H1 (cell line): Measurements from ENCODE around the gene NECTIN3. TPM values are rescaled to one million over a fixed set of nuclear protein-coding genes. Genes with fewer than 3 reads are reported as not detected.

Experiments used
- CTCF ChIA-PET: fragments of 300-600 bp; sonication (Branson Sonifier 250); formaldehyde crosslinking; loops from one replicate; lab custom pipeline; 2021; ENCODE audit not compliant: partially characterized antibody; lab: Charles Lee
- POLR2A ChIA-PET: fragments of 300-600 bp; sonication (Branson Sonifier 250); formaldehyde crosslinking; loops from one replicate; lab custom pipeline; 2021; ENCODE audit warnings: inconsistent platforms; ENCODE audit not compliant: partially characterized antibody; lab: Charles Lee
- DNase-seq, 2 experiments: peaks; one replicate each; pipeline versions ENCODE4 v3.0.0 to v3.0.0-alpha.2; 2010 to 2022; ENCODE audit warnings: low spot score in 2 of 2, low read depth in 1 of 2, mixed read lengths in 1 of 2
- FAIRE-seq: peaks from 2 replicates; lab custom pipeline; 2011; peaks lifted over from hg19 to GRCh38; lab: Jason Lieb, UNC
- H2AFZ ChIP-seq: 2 replicates; pipeline ENCODE4 v1.8.1; 2012; ENCODE audit warnings: low read length, inconsistent platforms
- H2AK5ac ChIP-seq: 2 replicates; pipeline ENCODE4 v1.6.1; 2013; ENCODE audit warnings: low read depth, low read length
- H2BK120ac ChIP-seq: replicated peaks from 2 replicates; pipeline ENCODE3; 2013; ENCODE audit warnings: low read depth, low read length, inconsistent platforms
- H2BK12ac ChIP-seq: 2 replicates; pipeline ENCODE4 v1.6.1; 2013; ENCODE audit warnings: low read depth, low read length
- H2BK15ac ChIP-seq: 2 replicates; pipeline ENCODE4 v1.6.1; 2013; ENCODE audit warnings: low read length
- H2BK20ac ChIP-seq: 2 replicates; pipeline ENCODE4 v1.6.1; 2013; ENCODE audit warnings: low read length
- H2BK5ac ChIP-seq: 2 replicates; pipeline ENCODE4 v1.6.1; 2013; ENCODE audit warnings: low read depth, low read length
- H3K14ac ChIP-seq: 2 replicates; pipeline ENCODE4 v1.6.1; 2013; ENCODE audit warnings: inconsistent platforms; ENCODE audit not compliant: insufficient read length
- H3K18ac ChIP-seq: 2 replicates; pipeline ENCODE4 v1.6.1; 2013; ENCODE audit warnings: low read length; ENCODE audit errors: extremely low read depth
- H3K23ac ChIP-seq: 2 replicates; pipeline ENCODE4 v1.6.1; 2013; ENCODE audit warnings: inconsistent platforms; ENCODE audit not compliant: insufficient read length
- H3K23me2 ChIP-seq: 2 replicates; pipeline ENCODE4 v1.6.1; 2013; ENCODE audit warnings: low read depth, low read length
- H3K27ac ChIP-seq: 2 replicates; pipeline ENCODE4 v1.6.1; 2011; ENCODE audit warnings: low read depth, low read length, inconsistent platforms
- H3K27me3 ChIP-seq, 4 experiments: replicated peaks in 1 of 4; 1 replicate in 1 of 4; 2 replicates in 3 of 4; pipeline versions ENCODE4 v1.6.1 to v1.8.1; 2011 to 2013; ENCODE audit warnings: low read length in 3 of 4, mild to moderate bottlenecking in 3 of 4, inconsistent platforms in 2 of 4, mixed read lengths in 2 of 4, moderate library complexity in 1 of 4; ENCODE audit not compliant: control insufficient read depth in 3 of 4, insufficient read depth in 3 of 4; ENCODE audit errors: extremely low read depth in 1 of 4
- H3K36me3 ChIP-seq, 4 experiments: 2 replicates each; pipeline versions ENCODE4 v1.6.1 to v1.8.1; 2011 to 2013; ENCODE audit warnings: mild to moderate bottlenecking in 4 of 4, low read length in 3 of 4, moderate library complexity in 2 of 4, control low read depth in 1 of 4, inconsistent platforms in 1 of 4; ENCODE audit not compliant: insufficient read depth in 4 of 4, control insufficient read depth in 2 of 4
- H3K4ac ChIP-seq: replicated peaks from 2 replicates; pipeline ENCODE3; 2013; ENCODE audit warnings: low read length, low read depth, mixed read lengths, inconsistent platforms; ENCODE audit not compliant: insufficient read length
- H3K4me1 ChIP-seq, 4 experiments: replicated peaks in 1 of 4; 1 replicate in 1 of 4; 2 replicates in 3 of 4; pipeline versions ENCODE4 v1.6.1 to v1.8.1; 2011 to 2013; ENCODE audit warnings: low read length in 3 of 4, inconsistent platforms in 2 of 4, mixed read lengths in 1 of 4; ENCODE audit not compliant: insufficient read depth in 4 of 4, control insufficient read depth in 3 of 4
- H3K4me2 ChIP-seq, 2 experiments: 2 replicates each; pipeline versions ENCODE4 v1.6.1 to v1.8.1; 2011 to 2013; ENCODE audit warnings: low read depth in 2 of 2, low read length in 2 of 2, control low read depth in 1 of 2, inconsistent platforms in 1 of 2, mild to moderate bottlenecking in 1 of 2; ENCODE audit not compliant: insufficient read depth in 1 of 2
- H3K4me3 ChIP-seq, 4 experiments: fragments of 200-600, 300-600 bp in 1 of 4; sonication (generic), shearing (Covaris generic), sonication (Bioruptor Twin) in 1 of 4; 2 replicates each; pipeline versions ENCODE4 v1.5.1 to v1.8.1; 2011 to 2016; ENCODE audit warnings: low read length in 4 of 4, low read depth in 3 of 4, control low read depth in 2 of 4, inconsistent platforms in 2 of 4, mild to moderate bottlenecking in 2 of 4, mixed read lengths in 1 of 4, moderate library complexity in 1 of 4; ENCODE audit not compliant: insufficient read depth in 2 of 4; ENCODE audit errors: extremely low read depth in 1 of 4
- H3K56ac ChIP-seq: replicated peaks from 2 replicates; pipeline ENCODE3; 2013; ENCODE audit warnings: low read depth, mild to moderate bottlenecking, mixed read lengths, low read length, inconsistent platforms; ENCODE audit not compliant: insufficient read length
- H3K79me1 ChIP-seq: 2 replicates; pipeline ENCODE4 v1.6.1; 2013; ENCODE audit warnings: low read depth, low read length, control low read depth
- H3K79me2 ChIP-seq, 2 experiments: 2 replicates each; pipeline versions ENCODE4 v1.6.1 to v1.8.1; 2012 to 2013; ENCODE audit warnings: low read length in 2 of 2, mild to moderate bottlenecking in 2 of 2, inconsistent platforms in 1 of 2; ENCODE audit not compliant: insufficient read depth in 2 of 2, control insufficient read depth in 1 of 2
- H3K9ac ChIP-seq, 4 experiments: replicated peaks in 1 of 4; 1 replicate in 1 of 4; 2 replicates in 3 of 4; pipeline versions ENCODE4 v1.6.1 to v1.8.1; 2011 to 2013; ENCODE audit warnings: low read depth in 3 of 4, low read length in 3 of 4, control low read depth in 2 of 4, mild to moderate bottlenecking in 2 of 4, moderate library complexity in 2 of 4, inconsistent platforms in 1 of 4; ENCODE audit errors: extremely low read depth in 1 of 4
- H3K9me3 ChIP-seq, 2 experiments: 2 replicates each; pipeline versions ENCODE4 v1.6.1 to v1.8.1; 2012 to 2013; ENCODE audit warnings: mild to moderate bottlenecking in 2 of 2, moderate library complexity in 2 of 2, control low read depth in 1 of 2, inconsistent platforms in 1 of 2, low read depth in 1 of 2, low read length in 1 of 2, mixed read lengths in 1 of 2; ENCODE audit not compliant: insufficient read depth in 2 of 2
- H4K20me1 ChIP-seq, 2 experiments: replicated peaks in 1 of 2; 2 replicates each; pipeline versions ENCODE3 to v1.8.1; 2011 to 2013; ENCODE audit warnings: inconsistent platforms in 2 of 2, low read length in 2 of 2, mild to moderate bottlenecking in 1 of 2; ENCODE audit not compliant: insufficient read depth in 2 of 2, control insufficient read depth in 1 of 2
- H4K5ac ChIP-seq: 2 replicates; pipeline ENCODE4 v1.6.1; 2013; ENCODE audit warnings: low read length, low read depth, mixed read lengths, inconsistent platforms; ENCODE audit not compliant: insufficient read length
- H4K8ac ChIP-seq: 2 replicates; pipeline ENCODE4 v1.8.0; 2013; ENCODE audit warnings: mild to moderate bottlenecking, moderate library complexity, low read length, inconsistent platforms; ENCODE audit not compliant: insufficient read depth; ENCODE audit errors: extremely low read depth
- H4K91ac ChIP-seq: replicated peaks from 2 replicates; pipeline ENCODE3; 2013; ENCODE audit warnings: low read length, mixed read lengths, inconsistent platforms; ENCODE audit not compliant: insufficient read length
- BRCA1 ChIP-seq: IDR thresholded peaks from 2 replicates; pipeline ENCODE4 v1.6.1; 2012; ENCODE audit warnings: low read depth, low read length, improper control_type of control experiment
- CREB1 ChIP-seq: IDR thresholded peaks from 2 replicates; pipeline ENCODE4 v1.6.1; 2012; ENCODE audit warnings: inconsistent platforms
- GTF2F1 ChIP-seq: IDR thresholded peaks from 2 replicates; pipeline ENCODE4 v1.6.1; 2012; ENCODE audit warnings: low read depth, low read length, improper control_type of control experiment, borderline replicate concordance
- HDAC2 ChIP-seq, 2 experiments: fragments of 300-600 bp in 1 of 2; sonication (generic) in 1 of 2; IDR thresholded peaks; 2 replicates each; pipeline ENCODE4 v1.6.1; 2011 to 2012; ENCODE audit warnings: low read depth in 2 of 2, low read length in 2 of 2, mild to moderate bottlenecking in 2 of 2, moderate library complexity in 2 of 2, borderline replicate concordance in 1 of 2, inconsistent platforms in 1 of 2
- NANOG ChIP-seq: IDR thresholded peaks from 2 replicates; pipeline ENCODE4 v1.6.1; 2011; ENCODE audit warnings: low read length, low read depth, mild to moderate bottlenecking, inconsistent platforms; ENCODE audit not compliant: insufficient read depth, poor library complexity, severe bottlenecking
- POLR2AphosphoS5 ChIP-seq: IDR thresholded peaks from 2 replicates; pipeline ENCODE4 v1.6.1; 2011; ENCODE audit warnings: low read depth, low read length
- RAD21 ChIP-seq, 2 experiments: IDR thresholded peaks in 1 of 2; conservative IDR thresholded peaks in 1 of 2; 2 replicates each; pipeline ENCODE4 v1.6.1; 2011; ENCODE audit warnings: low read depth in 2 of 2, low read length in 2 of 2, improper control_type of control experiment in 1 of 2, inconsistent platforms in 1 of 2, mild to moderate bottlenecking in 1 of 2, moderate library complexity in 1 of 2
- RNF2 ChIP-seq: fragments of 200-900, 300-1000 bp; sonication (generic); IDR thresholded peaks from 2 replicates; pipeline ENCODE4 v1.7.1; 2016; ENCODE audit warnings: borderline replicate concordance, low read depth, mild to moderate bottlenecking, antibody characterized with exemption, low read length; ENCODE audit not compliant: poor library complexity, severe bottlenecking; ENCODE audit errors: missing control alignments
- RXRA ChIP-seq: IDR thresholded peaks from 2 replicates; pipeline ENCODE4 v1.6.1; 2011; ENCODE audit warnings: low read depth, mild to moderate bottlenecking, low read length, moderate library complexity; ENCODE audit not compliant: insufficient read depth
- TCF12 ChIP-seq: IDR thresholded peaks from 2 replicates; pipeline ENCODE4 v1.6.1; 2011; ENCODE audit warnings: low read depth, mild to moderate bottlenecking, low read length
- ZNF274 ChIP-seq: IDR thresholded peaks from 2 replicates; pipeline ENCODE4 v1.7.0; 2012; ENCODE audit warnings: low read length, borderline replicate concordance; ENCODE audit errors: extremely low read depth
- WGBS, 2 experiments: shearing (Covaris generic) in 1 of 2; methylation state at CpG; one replicate each; pipeline versions ENCODE4 v1.1.6 to v1.1.7; 2013 to 2015; ENCODE audit warnings: low lambda C conversion rate in 2 of 2, mixed read lengths in 2 of 2, inconsistent platforms in 1 of 2, low coverage in 1 of 2, missing lambda C conversion rate in 1 of 2; ENCODE audit not compliant: insufficient replicate concordance in 2 of 2, insufficient coverage in 1 of 2, insufficient read length in 1 of 2; ENCODE audit errors: extremely low coverage in 1 of 2, missing lambda C conversion rate in 1 of 2; 5-methylcytosine and 5-hydroxymethylcytosine counted together
- polyA plus RNA-seq, 7 experiments: library from polyadenylated mRNA; depleted of rRNA in 3 of 7; stranded (reverse) in 5 of 7; unstranded in 2 of 7; fragments of >200 nt in 5 of 7; fragments of 200-250 nt in 2 of 7; gene quantifications; 1 replicate in 5 of 7; 2 replicates in 1 of 7; 4 replicates in 1 of 7; pipeline versions ENCODE4 v1.2.1 to v1.2.3, GENCODE V29; 2011 to 2013; ENCODE audit warnings: missing spikeins in 2 of 7, mixed read lengths in 2 of 7
- total RNA-seq: library from RNA; stranded (reverse); fragmentation: NEBNext Ultra II Directional; extraction: Animal tissue kit (Norgen Biotek cat#: 25700); gene quantifications from 2 replicates; pipeline ENCODE4 v1.2.1, GENCODE V29; 2021

Gene NECTIN3
- total and polyA plus RNA-seq, 2 of the 8 experiments (the other 6 are each of a cell fraction or from before 2014, with no cell fraction given): 13.6 to 50.6 TPM

GRCh38 chr3:111197485-111197884 lies 125.9 kb downstream of the NECTIN3 start:
- Histone ChIP-seq H3K79me2 (no peaks in the 10 kb centered on the region), H3K23me2 (no peaks in the 10 kb centered on the region), H3K23ac (no peak overlapping the region), H4K8ac (no peak overlapping the region), H3K36me3 (peaks cover 0 to 14% (median 3%) of the 10 kb centered on the region in 4 experiments; a peak in 4 of 8 replicates), H2BK12ac (no peak overlapping the region), H4K5ac (no peak overlapping the region), H3K79me1 (no peaks in the 10 kb centered on the region), H3K27ac (no peak overlapping the region), H3K9ac (no peak overlapping the region), H2AK5ac (no peak overlapping the region), H3K27me3 (no peaks in the 10 kb centered on the region), H4K91ac (no peak overlapping the region), H4K20me1 (no peaks in the 10 kb centered on the region), H3K14ac (no peak overlapping the region), H3K4me1 (no peaks in the 10 kb centered on the region; a peak in 1 of 7 replicates), H2BK15ac (no peak overlapping the region), H2BK20ac (no peak overlapping the region), H2BK5ac (no peak overlapping the region), H3K56ac (no peak overlapping the region), H3K18ac (no peak overlapping the region), H3K4me3 (no peak overlapping the region), H3K4ac (no peak overlapping the region), H2BK120ac (no peak overlapping the region), H3K4me2 (no peak overlapping the region), H2AFZ (no peak overlapping the region), H3K9me3 (no peaks in the 10 kb centered on the region)
- WGBS, 2 experiments: 96% methylated on average over 3 of the region's 3 CpGs; no CpG with 5 or more reads in 1 of the 2 experiments
- ChIA-PET POLR2A (no interaction called here), CTCF (interaction anchor here (0.9 to 1.0 kb wide), 2 partner anchors 9 to 30 kb away, joined by 3 to 4 read pairs; no protein-coding TSS in a partner anchor)
- DNase-seq (no peak), FAIRE-seq (no peak)
- TF ChIP-seq TCF12 (no peak), RAD21 (IDR thresholded peaks at IDR 0.05 in 1 of 2, conservative IDR thresholded peaks at IDR 0.05 in 1 of 2; ENCODE audit: low read depth in 2 of 2, low read length in 2 of 2) (no peak), RNF2 (no peak), ZNF274 (no peak), NANOG (no peak), HDAC2 (IDR thresholded peaks at IDR 0.05; ENCODE audit: borderline replicate concordance in 1 of 2, low read depth in 2 of 2, low read length in 2 of 2) (no peak), BRCA1 (no peak), RXRA (no peak), GTF2F1 (no peak), CREB1 (no peak), POLR2AphosphoS5 (no peak)
